C4-2B (cell line): Measurements from ENCODE around the gene DLG1.

Experiments
- CTCF ChIP-seq: fragments of 450-650 bp; conservative IDR thresholded peaks from 2 replicates; pipeline ENCODE4 v1.5.1; 2017; ENCODE audit warnings: mild to moderate bottlenecking
- ZFX ChIP-seq: fragments of 450-650 bp; IDR thresholded peaks from 2 replicates; pipeline ENCODE4 v1.6.1; 2017

GRCh38 chr3:197244751-197245150 is 53.7 kb downstream of the DLG1 start:
- TF ChIP-seq CTCF (no peak), ZFX (no peak)
